Fibroblast of the aortic adventitia (primary cell): ENCODE measurements around the gene CENPU. TPM values are rescaled to one million over a fixed set of nuclear protein-coding genes. Genes with fewer than 3 reads are reported as not detected.

ENCODE experiments used
- DNase-seq: peaks from one replicate; pipeline ENCODE4 v3.0.0-alpha.2; 2010; ENCODE audit warnings: low read depth
- H3K4me3 ChIP-seq: 2 replicates; pipeline ENCODE4 v1.5.1; 2011; ENCODE audit warnings: low read depth, mild to moderate bottlenecking, control low read depth, low read length, moderate library complexity
- CTCF ChIP-seq: IDR thresholded peaks from 2 replicates; pipeline ENCODE4 v1.5.1; 2011; ENCODE audit warnings: mild to moderate bottlenecking, low read length, control low read depth, inconsistent platforms; ENCODE audit not compliant: insufficient read depth
- total RNA-seq: library from RNA; depleted of rRNA; stranded (reverse); fragments of >200 nt; gene quantifications from 2 replicates; pipeline ENCODE4 v1.2.3, GENCODE V29; 2012; ENCODE audit warnings: low replicate concordance

Gene CENPU
- total RNA-seq, 1 donor = 30.5 TPM

- no peak for TF ChIP-seq CTCF
- DNase-seq = no peak
- H3K4me3 ChIP-seq = no peak overlapping the region
Measured at GRCh38 chr4:184713887-184714286, 20.0 kb downstream of the CENPU start.

GRCh38 chr4:184712322-184712721, 21.6 kb downstream of the CENPU start:
- H3K4me3 ChIP-seq = no peak overlapping the region
- no peak for DNase-seq
- no peak for TF ChIP-seq CTCF

- no peak overlapping the region for H3K4me3 ChIP-seq
- TF ChIP-seq CTCF = no peak
- DNase-seq = no peak
Measured at GRCh38 chr4:184706453-184706852, 27.4 kb downstream of the CENPU start.

- H3K4me3 ChIP-seq = no peak overlapping the region
- no peak for DNase-seq
- no peak for TF ChIP-seq CTCF
Measured at GRCh38 chr4:184705692-184706091, 28.2 kb downstream of the CENPU start.

- DNase-seq = no peak
- TF ChIP-seq CTCF = no peak
- H3K4me3 ChIP-seq = no peak overlapping the region
Measured at GRCh38 chr4:184702114-184702513, 31.8 kb downstream of the CENPU start.

GRCh38 chr4:184699941-184700340, 34.0 kb downstream of the CENPU start:
- no peak for DNase-seq
- H3K4me3 ChIP-seq = no peak overlapping the region
- TF ChIP-seq CTCF = no peak

GRCh38 chr4:184697956-184698355, 35.9 kb downstream of the CENPU start:
- peak; percentile 32 for DNase-seq

More at GRCh38 chr4:184697956-184698355, 35.9 kb downstream of the CENPU start:
- TF ChIP-seq CTCF = no peak
- H3K4me3 ChIP-seq = peak overlapping the region; percentile 37
